Heart left ventricle (tissue), 13 donors: Measurements from ENCODE around the gene MYL7.

Source experiments
- CTCF ChIP-seq, 12 donors: fragments of 200-600 bp; sonication (generic) in 4 of 12; IDR thresholded peaks; one replicate each; pipeline versions ENCODE4 v1.5.0 to v1.8.0; 2018 to 2022; ENCODE audit warnings: antibody characterized with exemption in 12 of 12, mild to moderate bottlenecking in 5 of 12
- POLR2A ChIP-seq, 2 donors: fragments of 450-650 bp; IDR thresholded peaks; one replicate each; pipeline ENCODE4 v1.6.1; 2017; ENCODE audit warnings: antibody characterized with exemption in 2 of 2, mild to moderate bottlenecking in 2 of 2, moderate library complexity in 2 of 2
- donor health status: ischemic (EF 13 %, LVEDD 7.1; RV severe dilation, severe dysfunction).
- donor health status: DM: no; HTN: yes; CAD: no.
- donor health status: DM: no; HTN: no; CAD: no.
- donor health status: ischemic (EF 25% LVEDD 6.9; RV normal size, moderate dysfunction).
- donor health status: ischemic (EF 25% LVEDD 5.7; RV mildly dilated, moderate dysfunction).
- donor health status: ischemic (EF 35%, LVEDD 5.7; RV mildly dilated, moderate dysfunction).
- donor health status: nonischemic (EF 11% LVEDD 7.7; RV severe dilation, severe dysfunction).
- donor health status: DM: yes; HTN: yes; CAD: no.
- donor health status: PGD.
- donor health status: ischemic (EF 29% LVEDD 5.4; RV normal size, mild dysfunction).
- donor health status: nonischemic (EF 23%, LVEDD 6.1; RV moderate dilation, normal function).

GRCh38 chr7:44183386-44183785 lies 42.3 kb upstream of the MYL7 start:
- TF ChIP-seq CTCF (IDR thresholded peaks at IDR 0.05) (no peak), POLR2A (IDR thresholded peaks at IDR 0.05) (no peak)
